Measurements from ENCODE around the gene DCP1A. TPM values are rescaled to one million over a fixed set of nuclear protein-coding genes. Genes with fewer than 3 reads are reported as not detected.

The DCP1A gene
- 6.5 and 16.1 TPM in 2 replicates for total RNA-seq

GRCh38 chr3:53347261-53348064, at the start of gene DCP1A:
Gene DCP1A (minus strand): TSS chr3:53347543. CDS start chr3:53347517, 26 bp downstream.

GRCh38 chr3:53255775-53256703, 91.3 kb downstream of the DCP1A start, which contains the start of gene TKT:
Gene TKT (minus strand): TSS chr3:53256022. CDS start chr3:53255942, 80 bp downstream.

Other genes starting within 250 kb of the DCP1A start
- gene RFT1, start 217.1 kb downstream of the DCP1A start, total RNA-seq = 7.8 and 18.2 TPM in 2 replicates
- gene PRKCD, start 186.3 kb downstream of the DCP1A start, total RNA-seq = 2.8 and 6.0 TPM in 2 replicates
- gene TKT, start 91.5 kb downstream of the DCP1A start, total RNA-seq = 187 and 368 TPM in 2 replicates
- not detected in 2 replicates for gene CACNA1D, start 147.1 kb upstream of the DCP1A start, total RNA-seq